HepG2 (cell line): ENCODE data around the gene TMEM131. TPM values are rescaled to one million over a fixed set of nuclear protein-coding genes. Genes with fewer than 3 reads are reported as not detected.

Source experiments
- CEBPB ChIP-seq: IDR thresholded peaks from 2 replicates; pipeline ENCODE4 v1.6.1; 2011; ENCODE audit warnings: low read depth, low read length, improper control_type of control experiment, borderline replicate concordance
- FOXA3 ChIP-seq: IDR thresholded peaks from 2 replicates; pipeline ENCODE4 v1.6.1; 2016; ENCODE audit warnings: missing genetic modification reagents, missing compliant biosample characterization
- HNF4A ChIP-seq: sonication (generic); formaldehyde crosslinking; IDR thresholded peaks from 2 replicates; pipeline ENCODE4 v1.4.0; 2020; ENCODE audit warnings: missing genetic modification reagents
- IRF9 ChIP-seq: sonication (generic); formaldehyde crosslinking; IDR thresholded peaks from 2 replicates; pipeline ENCODE4 v1.8.0; 2022; ENCODE audit warnings: missing genetic modification reagents, mild to moderate bottlenecking, borderline replicate concordance
- JUNB ChIP-seq: sonication (generic); formaldehyde crosslinking; IDR thresholded peaks from 2 replicates; pipeline ENCODE4 v1.8.0; 2022; ENCODE audit warnings: missing genetic modification reagents, mild to moderate bottlenecking, borderline replicate concordance
- KMT2B ChIP-seq: IDR thresholded peaks from 2 replicates; pipeline ENCODE4 v1.6.1; 2016; ENCODE audit warnings: missing genetic modification reagents, missing compliant biosample characterization
- LCORL ChIP-seq, 2 experiments: fragments of 450-650 bp in 1 of 2; sonication (generic) in 1 of 2; formaldehyde crosslinking in 1 of 2; IDR thresholded peaks; 2 replicates each; pipeline versions ENCODE4 v1.5.0 to v1.6.1; 2017 to 2020; ENCODE audit warnings: antibody characterized with exemption in 1 of 2, missing genetic modification reagents in 1 of 2
- NONO ChIP-seq, 2 experiments: fragments of 450-650 bp in 1 of 2; sonication (generic) in 1 of 2; formaldehyde crosslinking in 1 of 2; IDR thresholded peaks in 1 of 2; conservative IDR thresholded peaks in 1 of 2; 2 replicates each; pipeline versions ENCODE4 v1.6.1 to v1.8.0; 2017 to 2022; ENCODE audit warnings: mild to moderate bottlenecking in 1 of 2, missing genetic modification reagents in 1 of 2, moderate library complexity in 1 of 2
- NR2F6 ChIP-seq, 2 experiments: IDR thresholded peaks; 2 replicates each; pipeline ENCODE4 v1.6.1; 2016; ENCODE audit warnings: antibody characterized with exemption in 1 of 2, mild to moderate bottlenecking in 1 of 2
- PHF21A ChIP-seq: sonication (generic); formaldehyde crosslinking; IDR thresholded peaks from 2 replicates; pipeline ENCODE4 v1.5.0; 2020; ENCODE audit warnings: mild to moderate bottlenecking, missing genetic modification reagents
- RFX5 ChIP-seq: IDR thresholded peaks from 2 replicates; pipeline ENCODE4 v1.6.1; 2011; ENCODE audit warnings: low read depth, low read length, improper control_type of control experiment
- SNAI1 ChIP-seq: sonication (generic); formaldehyde crosslinking; IDR thresholded peaks from 2 replicates; pipeline ENCODE4 v1.5.0; 2020; ENCODE audit warnings: mild to moderate bottlenecking, missing genetic modification reagents, borderline replicate concordance
- SUZ12 ChIP-seq: fragments of 150-350 bp; IDR thresholded peaks from 2 replicates; pipeline ENCODE4 v1.6.1; 2014; ENCODE audit warnings: low read depth, low read length
- TCF7L2 ChIP-seq: IDR thresholded peaks from 2 replicates; pipeline ENCODE4 v1.6.1; 2011; ENCODE audit warnings: mild to moderate bottlenecking, low read depth, low read length, moderate library complexity
- ZBTB10 ChIP-seq: sonication (generic); formaldehyde crosslinking; IDR thresholded peaks from 2 replicates; pipeline ENCODE4 v1.4.0; 2020; ENCODE audit warnings: missing genetic modification reagents, borderline replicate concordance
- ZC3H4 ChIP-seq: sonication (generic); formaldehyde crosslinking; IDR thresholded peaks from 2 replicates; pipeline ENCODE4 v1.4.0; 2020; ENCODE audit warnings: missing genetic modification reagents, borderline replicate concordance
- ZFP36 ChIP-seq: fragments of 150-350 bp; IDR thresholded peaks from 2 replicates; pipeline ENCODE4 v1.6.1; 2018; ENCODE audit warnings: borderline replicate concordance, low read length, low read depth; ENCODE audit not compliant: partially characterized antibody
- ZNF12 ChIP-seq: sonication (generic); formaldehyde crosslinking; IDR thresholded peaks from 2 replicates; pipeline ENCODE4 v1.5.0; 2020; ENCODE audit warnings: missing genetic modification reagents
- ZNF33B ChIP-seq: sonication (generic); formaldehyde crosslinking; IDR thresholded peaks from 2 replicates; pipeline ENCODE4 v1.5.1; 2020; ENCODE audit warnings: mild to moderate bottlenecking, missing genetic modification reagents
- ZNF34 ChIP-seq: sonication (generic); formaldehyde crosslinking; IDR thresholded peaks from 2 replicates; pipeline ENCODE4 v1.4.0; 2020; ENCODE audit warnings: mild to moderate bottlenecking, missing genetic modification reagents, borderline replicate concordance
- ZNF501 ChIP-seq: sonication (generic); formaldehyde crosslinking; IDR thresholded peaks from 2 replicates; pipeline ENCODE4 v1.5.1; 2020; ENCODE audit warnings: mild to moderate bottlenecking, moderate library complexity, missing genetic modification reagents
- ZNF558 ChIP-seq: sonication (generic); formaldehyde crosslinking; IDR thresholded peaks from 2 replicates; pipeline ENCODE4 v1.9.0; 2022; ENCODE audit warnings: mild to moderate bottlenecking, missing genetic modification reagents, borderline replicate concordance
- ZNF614 ChIP-seq: IDR thresholded peaks from 2 replicates; pipeline ENCODE4 v1.6.1; 2018; ENCODE audit warnings: missing biosample characterization, missing genetic modification reagents, inconsistent platforms, borderline replicate concordance
- ZNF781 ChIP-seq: sonication (generic); formaldehyde crosslinking; IDR thresholded peaks from 2 replicates; pipeline ENCODE4 v1.5.1; 2020; ENCODE audit warnings: borderline replicate concordance, mild to moderate bottlenecking, missing genetic modification reagents; ENCODE audit errors: not compliant biosample characterization
- ZNF792 ChIP-seq: IDR thresholded peaks from 2 replicates; pipeline ENCODE4 v1.6.1; 2016
- polyA plus RNA-seq, 8 experiments: library from polyadenylated mRNA; depleted of rRNA in 3 of 8; stranded (reverse) in 7 of 8; unstranded in 1 of 8; fragments of >200 nt; fragmentation: Illumina TruSeq in 4 of 8; extraction: Trizol in 4 of 8; gene quantifications; 2 replicates each; pipeline versions ENCODE4 v1.2.1 to v1.2.3, GENCODE V29; 2011 to 2016; ENCODE audit warnings: low read depth in 4 of 8, missing spikeins in 1 of 8, mixed read lengths in 1 of 8; ENCODE audit not compliant: insufficient read depth in 1 of 8
- total RNA-seq, 5 experiments: library from RNA; depleted of rRNA; stranded (reverse); fragments of >200 nt; fragmentation: Illumina TruSeq; extraction: Trizol; gene quantifications; 2 replicates each; pipeline ENCODE4 v1.2.3, GENCODE V29; 2016; ENCODE audit warnings: low read depth in 1 of 5

TMEM131 gene
- total and polyA plus RNA-seq, 2 of the 13 experiments (the other 11 are each of a cell fraction or from before 2014, with no cell fraction given), result 17.9 to 19.5 TPM

GRCh38 chr2:98013407-98014042 lies 17.8 kb upstream of the TMEM131 start (continued):
- TF ChIP-seq RFX5 (no peak), ZNF501 (CRISPR knock-in tag) (peak; percentile 54; the same call in 1 of the 2 replicates), ZNF792 (CRISPR knock-in tag) (0 out of 2 replicates have a peak, but pooled peaks have one; percentile 22), SNAI1 (no peak), LCORL (IDR thresholded peaks at IDR 0.05) (no peak), LCORL (CRISPR knock-in tag; IDR thresholded peaks at IDR 0.05) (peak; percentile 67), SUZ12 (no peak), HNF4A (CRISPR knock-in tag) (peak; percentile 66), JUNB (CRISPR knock-in tag) (no peak), ZNF12 (CRISPR knock-in tag) (no peak), ZC3H4 (CRISPR knock-in tag) (no peak), ZBTB10 (CRISPR knock-in tag) (0 out of 2 replicates have a peak, but pooled peaks have one; percentile 30), KMT2B (CRISPR knock-in tag) (no peak), ZNF558 (no peak), ZNF781 (no peak), IRF9 (CRISPR knock-in tag) (no peak), ZFP36 (no peak), ZNF34 (no peak), TCF7L2 (no peak), CEBPB (no peak), PHF21A (0 out of 2 replicates have a peak, but pooled peaks have one; percentile 26), ZNF33B (CRISPR knock-in tag) (0 out of 2 replicates have a peak, but pooled peaks have one; percentile 43), NR2F6 (IDR thresholded peaks at IDR 0.05) (peak; percentile 79), NR2F6 (CRISPR knock-in tag; IDR thresholded peaks at IDR 0.05) (peak; percentile 25), FOXA3 (CRISPR knock-in tag) (peak; percentile 66), ZNF614 (CRISPR knock-in tag) (0 out of 2 replicates have a peak, but pooled peaks have one; percentile 49), NONO (IDR thresholded peaks at IDR 0.05) (no peak), NONO (CRISPR knock-in tag; conservative IDR thresholded peaks at IDR 0.05) (no peak)
